Measurements from ENCODE around the gene B3GNT9.

B3GNT9 gene

GRCh38 chr16:67191411-67191994, 40.7 kb upstream of the B3GNT9 start:
- CTCF ChIA-PET: no interaction called here
- peaks cover 41% of the 10 kb centered on the region for H3K4me1 Mint-ChIP-seq
- H3K36me3 Mint-ChIP-seq: peaks cover 32% of the 10 kb centered on the region
- H3K4me3 Mint-ChIP-seq: peak overlapping the region; percentile 81
- H3K9me3 Mint-ChIP-seq: no peaks in the 10 kb centered on the region
- no peak for DNase-seq
- peaks cover 14% of the 10 kb centered on the region for H3K27me3 Mint-ChIP-seq
- peak overlapping the region; percentile 78 for H3K27ac Mint-ChIP-seq

- peaks cover 21% of the 10 kb centered on the region for H3K27me3 Mint-ChIP-seq
- no peak overlapping the region for H3K27ac Mint-ChIP-seq
- no peaks in the 10 kb centered on the region for H3K9me3 Mint-ChIP-seq
- H3K4me3 Mint-ChIP-seq: no peak overlapping the region
- peaks cover 35% of the 10 kb centered on the region for H3K4me1 Mint-ChIP-seq
- CTCF ChIA-PET: interaction anchor here (1.7 to 3.0 kb wide), 3 partner anchors 8 to 173 kb away, joined by 3 to 9 read pairs (median 5); partner anchors contain the start of gene ELMO3
- H3K36me3 Mint-ChIP-seq: peaks cover 24% of the 10 kb centered on the region
- no peak for DNase-seq
Measured at GRCh38 chr16:67190448-67191399, 39.9 kb upstream of the B3GNT9 start.

GRCh38 chr16:67190041-67190440, 39.2 kb upstream of the B3GNT9 start, which contains the start of gene EXOC3L1:
Gene EXOC3L1, minus strand, starts transcription at chr16:67190136. Its CDS starts 460 bp downstream, at chr16:67189676.
- H3K27me3 Mint-ChIP-seq: peaks cover 27% of the 10 kb centered on the region
- peaks cover 20% of the 10 kb centered on the region for H3K36me3 Mint-ChIP-seq
- peaks cover 38% of the 10 kb centered on the region for H3K4me1 Mint-ChIP-seq
- CTCF ChIA-PET: interaction anchor here (0.6 to 3.0 kb wide), 5 partner anchors 8 to 253 kb away, joined by 3 to 9 read pairs (median 3); partner anchors contain the start of gene ELMO3
- H3K4me3 Mint-ChIP-seq: no peak within 1 kb of the TSS
- DNase-seq: no peak
- H3K9me3 Mint-ChIP-seq: no peaks in the 10 kb centered on the region
- H3K27ac Mint-ChIP-seq: no peak within 1 kb of the TSS

GRCh38 chr16:67188798-67189197, 38.0 kb upstream of the B3GNT9 start:
- Mint-ChIP-seq H3K4me1 (peaks cover 37% of the 10 kb centered on the region), H3K27ac (no peak overlapping the region), H3K9me3 (no peaks in the 10 kb centered on the region), H3K4me3 (no peak overlapping the region), H3K27me3 (peaks cover 35% of the 10 kb centered on the region), H3K36me3 (peaks cover 8% of the 10 kb centered on the region)
- CTCF ChIA-PET: interaction anchor here (0.6 to 3.0 kb wide), 3 partner anchors 55 to 211 kb away, joined by 3 to 9 read pairs (median 3); no protein-coding TSS in a partner anchor
- DNase-seq: no peak

- peaks cover 35% of the 10 kb centered on the region for H3K27me3 Mint-ChIP-seq
- H3K27ac Mint-ChIP-seq: no peak overlapping the region
- DNase-seq: no peak
- H3K4me3 Mint-ChIP-seq: no peak overlapping the region
- CTCF ChIA-PET: interaction anchor here (1.1 to 3.0 kb wide), 2 partner anchors 11 to 171 kb away, joined by 4 to 9 read pairs; no protein-coding TSS in a partner anchor
- no peaks in the 10 kb centered on the region for H3K9me3 Mint-ChIP-seq
- H3K36me3 Mint-ChIP-seq: peaks cover 8% of the 10 kb centered on the region
- peaks cover 32% of the 10 kb centered on the region for H3K4me1 Mint-ChIP-seq
Measured at GRCh38 chr16:67188323-67188722, 37.5 kb upstream of the B3GNT9 start.

- Mint-ChIP-seq H3K4me3 (no peak overlapping the region), H3K9me3 (no peaks in the 10 kb centered on the region), H3K36me3 (peaks cover 2% of the 10 kb centered on the region), H3K27me3 (peaks cover 35% of the 10 kb centered on the region), H3K27ac (no peak overlapping the region), H3K4me1 (peaks cover 23% of the 10 kb centered on the region)
- CTCF ChIA-PET: interaction anchor here (1.1 to 4.9 kb wide), 5 partner anchors 10 to 210 kb away, joined by 4 to 43 read pairs (median 7); partner anchors contain the start of gene ELMO3
- no peak for DNase-seq
Measured at GRCh38 chr16:67187175-67187890, 36.5 kb upstream of the B3GNT9 start.

GRCh38 chr16:67186550-67186950, 35.8 kb upstream of the B3GNT9 start:
- H3K27me3 Mint-ChIP-seq: peaks cover 35% of the 10 kb centered on the region
- H3K4me1 Mint-ChIP-seq: peaks cover 19% of the 10 kb centered on the region
- no peak overlapping the region for H3K27ac Mint-ChIP-seq
- no peak for DNase-seq
- CTCF ChIA-PET: interaction anchor here (1.8 to 4.9 kb wide), 4 partner anchors 8 to 209 kb away, joined by 4 to 43 read pairs (median 16); partner anchors contain the start of gene ELMO3
- peaks cover 2% of the 10 kb centered on the region for H3K36me3 Mint-ChIP-seq
- H3K9me3 Mint-ChIP-seq: no peaks in the 10 kb centered on the region
- no peak overlapping the region for H3K4me3 Mint-ChIP-seq

- Mint-ChIP-seq H3K9me3 (no peaks in the 10 kb centered on the region), H3K27ac (no peak overlapping the region), H3K4me3 (peak overlapping the region; percentile 74), H3K36me3 (peaks cover 2% of the 10 kb centered on the region), H3K4me1 (peaks cover 16% of the 10 kb centered on the region), H3K27me3 (peaks cover 35% of the 10 kb centered on the region)
- CTCF ChIA-PET: interaction anchor here (0.9 to 4.9 kb wide), 22 partner anchors 9 to 290 kb away, joined by 3 to 43 read pairs (median 7); partner anchors contain the start of genes B3GNT9, ELMO3, FBXL8 and FHOD1
- DNase-seq: no peak
Measured at GRCh38 chr16:67185651-67186134, 34.9 kb upstream of the B3GNT9 start.

DNA sequence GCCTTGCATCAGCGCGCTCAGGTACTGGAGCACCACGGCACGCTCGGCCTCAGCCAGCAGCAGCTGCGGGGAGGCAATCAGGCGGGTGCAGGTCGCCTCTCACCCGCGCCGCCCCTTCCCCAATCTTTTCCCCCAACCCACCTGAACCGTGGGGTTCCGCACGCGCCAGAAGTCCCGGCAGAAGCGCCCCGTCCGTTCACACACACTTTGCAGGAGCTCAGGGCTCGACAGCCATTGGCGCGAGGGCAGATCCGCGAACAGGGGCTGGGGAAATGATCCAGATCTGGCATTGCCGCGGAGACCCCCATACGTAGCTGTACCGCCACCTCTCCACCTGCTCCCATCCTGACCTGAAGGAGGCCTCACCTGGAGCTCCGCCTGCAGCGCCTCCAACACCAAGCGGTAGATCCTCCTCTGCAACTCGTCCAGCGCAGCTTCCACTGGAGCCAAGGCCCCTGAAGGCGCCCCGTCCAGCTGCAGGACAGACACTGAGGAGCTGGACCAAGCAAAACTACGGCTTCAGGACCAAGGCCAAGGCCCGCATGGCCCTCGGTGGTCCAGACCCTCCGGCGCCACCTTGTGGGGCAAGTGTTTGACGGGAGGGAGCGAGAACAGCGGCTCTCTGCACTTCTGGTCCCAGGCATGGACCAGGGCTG, 34.3 kb upstream of the B3GNT9 start:
- H3K36me3 Mint-ChIP-seq: peaks cover 2% of the 10 kb centered on the region
- peak overlapping the region; percentile 50 for H3K27ac Mint-ChIP-seq
- H3K4me3 Mint-ChIP-seq: peak overlapping the region; percentile 74
- H3K9me3 Mint-ChIP-seq: no peaks in the 10 kb centered on the region
- peaks cover 16% of the 10 kb centered on the region for H3K4me1 Mint-ChIP-seq
- CTCF ChIA-PET: interaction anchor here (0.9 to 4.9 kb wide), 27 partner anchors 9 to 289 kb away, joined by 3 to 43 read pairs (median 5); partner anchors contain the start of genes B3GNT9, ELMO3, FBXL8 and FHOD1
- peaks cover 35% of the 10 kb centered on the region for H3K27me3 Mint-ChIP-seq
- peak; percentile 91 for DNase-seq

- H3K27me3 Mint-ChIP-seq: peaks cover 35% of the 10 kb centered on the region
- peaks cover 19% of the 10 kb centered on the region for H3K4me1 Mint-ChIP-seq
- CTCF ChIA-PET: interaction anchor here (0.9 to 4.9 kb wide), 26 partner anchors 8 to 240 kb away, joined by 3 to 43 read pairs (median 6); partner anchors contain the start of genes B3GNT9, ELMO3, FBXL8 and FHOD1
- no peak overlapping the region for H3K4me3 Mint-ChIP-seq
- H3K36me3 Mint-ChIP-seq: peaks cover 2% of the 10 kb centered on the region
- no peak overlapping the region for H3K27ac Mint-ChIP-seq
- no peak for DNase-seq
- H3K9me3 Mint-ChIP-seq: no peaks in the 10 kb centered on the region
Measured at GRCh38 chr16:67184453-67184994, 33.7 kb upstream of the B3GNT9 start.

DNA sequence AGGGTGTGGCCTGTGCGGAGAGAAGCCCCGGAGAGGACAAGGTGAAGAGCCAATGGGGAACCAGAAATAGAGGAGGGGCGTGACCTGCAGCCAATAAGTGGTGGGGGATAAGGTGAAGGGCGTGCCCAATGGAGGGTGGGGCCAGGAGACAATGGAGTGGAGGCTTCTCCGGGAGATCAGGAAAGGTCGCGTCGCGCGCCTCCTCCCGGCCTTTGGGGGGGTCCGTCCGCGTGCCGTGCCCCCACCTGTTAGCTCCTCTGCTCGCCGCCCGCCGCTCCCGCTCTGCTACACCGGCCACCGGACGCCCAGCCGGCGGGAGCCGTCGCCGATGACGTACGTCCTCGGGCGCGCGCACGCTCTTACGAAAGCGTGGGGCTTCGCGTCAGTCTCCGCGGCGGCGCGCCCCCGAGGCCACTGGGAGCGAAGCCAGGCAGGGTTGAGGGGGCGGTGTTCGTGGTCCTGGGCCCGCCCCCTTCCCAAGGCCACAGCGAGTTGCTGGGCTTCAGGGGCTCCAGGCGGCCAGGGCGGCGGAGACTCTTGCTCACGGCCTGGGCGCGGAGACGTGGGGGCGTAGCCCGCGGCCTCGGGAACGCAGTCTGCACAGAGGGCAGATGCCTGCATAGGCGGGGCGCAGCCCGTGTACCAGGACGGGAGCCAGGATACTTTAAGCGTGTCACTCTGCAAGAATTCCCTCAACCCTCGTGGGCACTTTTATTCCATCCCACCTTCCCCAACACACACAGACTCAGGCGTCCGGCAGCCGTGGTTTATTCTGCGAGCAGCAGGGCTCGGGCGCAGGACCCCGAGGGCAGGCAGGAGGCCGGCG, 33.0 kb upstream of the B3GNT9 start, which contains the start of gene MATCAP1:
TSS of gene MATCAP1 (minus strand) at position 337 of the 826 bp plus-strand sequence. CDS start 3,353 bp downstream, outside the sequence.
- CTCF ChIA-PET: interaction anchor here (0.9 to 4.9 kb wide), 17 partner anchors 10 to 239 kb away, joined by 3 to 43 read pairs (median 4); partner anchors contain the start of genes B3GNT9, FBXL8, NOL3 and TMEM208
- Mint-ChIP-seq H3K27me3 (peaks cover 39% of the 10 kb centered on the region), H3K4me3 (no peak within 1 kb of the TSS), H3K27ac (no peak within 1 kb of the TSS), H3K4me1 (peaks cover 25% of the 10 kb centered on the region), H3K9me3 (no peaks in the 10 kb centered on the region), H3K36me3 (peaks cover 4% of the 10 kb centered on the region)
- peak; percentile 98 for DNase-seq

GRCh38 chr16:67183284-67183626, 32.5 kb upstream of the B3GNT9 start:
- DNase-seq: no peak
- peaks cover 5% of the 10 kb centered on the region for H3K36me3 Mint-ChIP-seq
- CTCF ChIA-PET: interaction anchor here (1.1 to 4.9 kb wide), 6 partner anchors 9 to 206 kb away, joined by 3 to 26 read pairs (median 4); partner anchors contain the start of genes FBXL8 and TRADD

More at GRCh38 chr16:67183284-67183626, 32.5 kb upstream of the B3GNT9 start:
- Mint-ChIP-seq H3K27me3 (peaks cover 45% of the 10 kb centered on the region), H3K4me3 (no peak overlapping the region), H3K4me1 (peaks cover 30% of the 10 kb centered on the region), H3K9me3 (no peaks in the 10 kb centered on the region), H3K27ac (no peak overlapping the region)

All from activated naive CD4-positive, alpha-beta T cell treated with anti-CD3 and anti-CD28 coated beads, Interleukin-2, amount 10 ng/mL, durations not matched to agents 7 days and 5 days (primary cell).